ENCODE results near the gene PTPRF. TPM values are rescaled to one million over a fixed set of nuclear protein-coding genes. Genes with fewer than 3 reads are reported as not detected.
"Not testable (repeated sequence)": the region's sequence is repeated elsewhere in the genome, so short reads cannot be mapped to it uniquely, and the experiment has no call there.

PTPRF gene
- total and polyA plus RNA-seq, 4 donors, result 40.0 to 160 (median 92.1) TPM

DNA sequence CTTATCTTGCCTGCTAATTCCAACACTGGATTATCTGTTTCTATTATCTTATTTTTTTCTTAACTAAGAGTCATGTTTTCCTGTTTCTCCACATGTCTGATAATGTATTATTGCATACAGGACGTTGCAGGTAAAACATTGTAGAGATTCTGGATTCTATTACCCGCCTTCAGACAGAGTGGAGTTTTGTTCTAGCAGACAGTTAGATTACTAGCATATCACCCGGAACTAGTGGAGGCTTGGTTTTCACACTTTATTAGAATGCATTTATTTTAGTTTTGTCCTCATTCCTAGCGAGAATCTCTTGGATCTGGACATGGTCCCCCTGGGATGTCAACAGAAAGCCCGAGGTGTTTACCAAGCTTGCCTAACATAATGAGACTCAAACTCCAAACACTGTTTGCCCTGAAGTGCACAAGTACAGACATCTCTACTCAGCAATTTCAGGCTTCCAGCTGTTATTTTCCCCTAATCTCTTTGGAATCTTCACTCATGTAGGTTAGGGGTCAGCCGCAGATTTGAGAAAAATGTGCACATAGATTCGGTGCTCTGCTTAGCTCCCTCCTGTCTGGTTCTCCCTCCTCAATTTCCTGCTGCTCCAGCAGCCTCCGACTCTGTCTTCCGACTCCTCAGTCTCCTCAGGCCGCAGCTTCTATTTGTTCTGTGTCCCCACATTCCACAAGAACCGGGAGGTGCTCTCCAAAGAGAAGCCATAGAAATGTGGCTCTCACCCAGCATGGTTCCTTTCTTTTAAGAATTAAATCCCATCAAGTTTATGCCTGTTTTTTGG is 36.8 kb upstream of the PTPRF start:
- Histone ChIP-seq H3K27ac (ENCODE audit: low read depth in 1 of 2, low read length in 1 of 2) (peak overlapping the region in 1 of 2 donors; percentile 7), H3K27me3 (ENCODE audit: control insufficient read depth in 3 of 3, insufficient read depth in 3 of 3, low read length in 2 of 3) (no peaks in the 10 kb centered on the region), H3K4me1 (ENCODE audit: control insufficient read depth in 5 of 5, insufficient read depth in 5 of 5, low read length in 5 of 5) (peaks cover 0 to 16% (median 0%) of the 10 kb centered on the region in 5 donors), H3K4me3 (no peak overlapping the region), H3K9ac (ENCODE audit: insufficient read depth in 1 of 2, low read length in 2 of 2) (peak overlapping the region in 1 of 2 donors; percentile 8), H3K9me3 (ENCODE audit: control insufficient read depth in 4 of 4, insufficient read depth in 3 of 4, low read length in 3 of 4) (peaks cover 0 to 7% (median 1%) of the 10 kb centered on the region in 4 donors), H3K36me3 (ENCODE audit: control insufficient read depth in 4 of 4, insufficient read depth in 4 of 4, low read length in 4 of 4) (no peaks in the 10 kb centered on the region)
- TF ChIP-seq, protein P1, sequence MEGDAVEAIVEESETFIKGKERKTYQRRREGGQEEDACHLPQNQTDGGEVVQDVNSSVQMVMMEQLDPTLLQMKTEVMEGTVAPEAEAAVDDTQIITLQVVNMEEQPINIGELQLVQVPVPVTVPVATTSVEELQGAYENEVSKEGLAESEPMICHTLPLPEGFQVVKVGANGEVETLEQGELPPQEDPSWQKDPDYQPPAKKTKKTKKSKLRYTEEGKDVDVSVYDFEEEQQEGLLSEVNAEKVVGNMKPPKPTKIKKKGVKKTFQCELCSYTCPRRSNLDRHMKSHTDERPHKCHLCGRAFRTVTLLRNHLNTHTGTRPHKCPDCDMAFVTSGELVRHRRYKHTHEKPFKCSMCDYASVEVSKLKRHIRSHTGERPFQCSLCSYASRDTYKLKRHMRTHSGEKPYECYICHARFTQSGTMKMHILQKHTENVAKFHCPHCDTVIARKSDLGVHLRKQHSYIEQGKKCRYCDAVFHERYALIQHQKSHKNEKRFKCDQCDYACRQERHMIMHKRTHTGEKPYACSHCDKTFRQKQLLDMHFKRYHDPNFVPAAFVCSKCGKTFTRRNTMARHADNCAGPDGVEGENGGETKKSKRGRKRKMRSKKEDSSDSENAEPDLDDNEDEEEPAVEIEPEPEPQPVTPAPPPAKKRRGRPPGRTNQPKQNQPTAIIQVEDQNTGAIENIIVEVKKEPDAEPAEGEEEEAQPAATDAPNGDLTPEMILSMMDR (IDR thresholded peaks at IDR 0.05; ENCODE audit: control extremely low read depth, extremely low read depth), result no peak
- ATAC-seq (ENCODE audit: insufficient read depth, low FRiP score), result no peak
- DNase-seq, result peak; percentile 31 to 74 (median 60)
- 37 to 54% methylated on average over 11 of the region's 11 CpGs for WGBS, 2 donors

DNA sequence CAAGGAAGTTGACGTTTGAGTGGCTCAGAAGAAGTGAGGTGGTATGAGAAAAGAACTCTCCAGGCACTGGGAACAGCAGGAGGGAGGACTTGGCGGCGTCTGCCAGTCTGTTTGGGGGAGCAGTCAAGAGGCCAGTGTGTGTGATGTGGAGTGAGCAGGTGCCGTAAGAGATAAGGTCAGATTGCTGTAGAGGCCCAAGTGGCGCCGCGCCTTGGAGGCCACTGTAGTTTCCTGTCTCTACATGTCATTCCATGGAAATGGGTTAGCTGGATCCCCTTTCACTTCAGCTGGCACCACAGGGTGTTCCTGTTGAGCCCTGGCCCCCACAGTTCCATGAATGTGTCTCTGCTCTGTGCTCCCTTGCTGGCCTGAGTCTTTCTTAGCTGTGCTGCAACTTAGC is 35.5 kb upstream of the PTPRF start:
- H3K9ac ChIP-seq (ENCODE audit: insufficient read depth in 1 of 2, low read length in 2 of 2), result no peak overlapping the region
- no peak overlapping the region for H3K27ac ChIP-seq (ENCODE audit: low read depth in 1 of 2, low read length in 1 of 2)
- TF ChIP-seq, protein P1 (IDR thresholded peaks at IDR 0.05; ENCODE audit: control extremely low read depth, extremely low read depth), result no peak
- ATAC-seq (ENCODE audit: insufficient read depth, low FRiP score) (no peak), DNase-seq (peak in 1 of 3 donors; percentile 29)
- no peak overlapping the region for H3K4me3 ChIP-seq
- H3K36me3 ChIP-seq (ENCODE audit: control insufficient read depth in 4 of 4, insufficient read depth in 4 of 4, low read length in 4 of 4), result no peaks in the 10 kb centered on the region
- no peaks in the 10 kb centered on the region for H3K27me3 ChIP-seq (ENCODE audit: control insufficient read depth in 3 of 3, insufficient read depth in 3 of 3, low read length in 2 of 3)
- peaks cover 0 to 7% (median under 1%) of the 10 kb centered on the region in 4 donors for H3K9me3 ChIP-seq (ENCODE audit: control insufficient read depth in 4 of 4, insufficient read depth in 3 of 4, low read length in 3 of 4)
- 70 to 86% methylated on average over 7 of the region's 7 CpGs for WGBS, 2 donors
- H3K4me1 ChIP-seq (ENCODE audit: control insufficient read depth in 5 of 5, insufficient read depth in 5 of 5, low read length in 5 of 5), result peaks cover 0 to 16% (median 0%) of the 10 kb centered on the region in 5 donors

DNA sequence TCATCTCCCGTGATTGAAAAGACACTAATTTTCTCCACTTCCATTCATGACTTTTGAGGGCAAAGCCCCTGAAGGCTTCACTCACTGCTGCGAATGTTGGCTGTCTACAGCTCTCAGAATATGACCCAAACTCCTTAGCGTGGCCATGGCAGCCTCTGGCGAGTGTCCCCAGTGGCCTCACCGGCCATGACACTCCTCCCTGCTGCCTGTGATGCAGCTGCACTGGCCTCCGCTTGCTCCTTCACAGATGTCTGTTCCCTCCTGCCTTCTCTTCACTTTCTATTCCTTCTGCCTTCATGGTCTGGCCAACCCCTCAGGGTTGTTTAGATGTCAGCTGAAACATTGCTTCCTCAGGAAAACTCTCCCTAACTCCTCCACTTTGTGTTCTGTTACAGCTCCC is 30.8 kb upstream of the PTPRF start:
- H3K4me1 ChIP-seq (ENCODE audit: control insufficient read depth in 5 of 5, insufficient read depth in 5 of 5, low read length in 5 of 5), result peaks cover 0 to 2% (median 0%) of the 10 kb centered on the region in 5 donors
- no peaks in the 10 kb centered on the region for H3K36me3 ChIP-seq (ENCODE audit: control insufficient read depth in 4 of 4, insufficient read depth in 4 of 4, low read length in 4 of 4)
- H3K27ac ChIP-seq (ENCODE audit: low read depth in 1 of 2, low read length in 1 of 2), result no peak overlapping the region
- H3K9ac ChIP-seq (ENCODE audit: insufficient read depth in 1 of 2, low read length in 2 of 2), result no peak overlapping the region
- no peaks in the 10 kb centered on the region for H3K27me3 ChIP-seq (ENCODE audit: control insufficient read depth in 3 of 3, insufficient read depth in 3 of 3, low read length in 2 of 3)
- H3K9me3 ChIP-seq (ENCODE audit: control insufficient read depth in 4 of 4, insufficient read depth in 3 of 4, low read length in 3 of 4), result no peaks in the 10 kb centered on the region
- H3K4me3 ChIP-seq, result no peak overlapping the region
- ATAC-seq (ENCODE audit: insufficient read depth, low FRiP score) (no peak), DNase-seq (no peak)
- 80% methylated on average over 6 of the region's 6 CpGs for WGBS, 2 donors
- TF ChIP-seq, protein P1 (IDR thresholded peaks at IDR 0.05; ENCODE audit: control extremely low read depth, extremely low read depth), result no peak

DNA sequence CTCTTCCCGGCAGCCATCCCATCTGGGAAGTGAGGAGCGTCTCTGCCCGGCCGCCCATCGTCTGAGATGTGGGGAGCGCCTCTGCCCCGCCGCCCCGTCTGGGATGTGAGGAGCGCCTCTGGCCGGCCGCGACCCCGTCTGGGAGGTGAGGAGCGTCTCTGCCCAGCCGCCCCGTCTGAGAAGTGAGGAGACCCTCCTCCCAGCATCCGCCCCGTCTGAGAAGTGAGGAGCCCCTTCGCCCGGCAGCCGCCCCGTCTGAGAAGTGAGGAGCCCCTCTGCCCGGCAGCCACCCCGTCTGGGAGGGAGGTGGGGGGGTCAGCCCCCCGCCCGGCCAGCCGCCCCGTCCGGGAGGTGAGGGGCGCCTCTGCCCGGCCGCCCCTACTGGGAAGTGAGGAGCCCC is 28.9 kb upstream of the PTPRF start:
- 96 to 98% methylated on average over 10 to 19 of the region's 33 CpGs for WGBS, 2 donors
- DNase-seq; H3K4me3 ChIP-seq; H3K4me1 ChIP-seq (ENCODE audit: control insufficient read depth in 5 of 5, insufficient read depth in 5 of 5, low read length in 5 of 5); H3K27me3 ChIP-seq (ENCODE audit: control insufficient read depth in 3 of 3, insufficient read depth in 3 of 3, low read length in 2 of 3); ATAC-seq (ENCODE audit: insufficient read depth, low FRiP score); H3K36me3 ChIP-seq (ENCODE audit: control insufficient read depth in 4 of 4, insufficient read depth in 4 of 4, low read length in 4 of 4); H3K9ac ChIP-seq (ENCODE audit: insufficient read depth in 1 of 2, low read length in 2 of 2); H3K9me3 ChIP-seq (ENCODE audit: control insufficient read depth in 4 of 4, insufficient read depth in 3 of 4, low read length in 3 of 4); H3K27ac ChIP-seq (ENCODE audit: low read depth in 1 of 2, low read length in 1 of 2): not testable (repeated sequence)
